GM12873 (cell line): ENCODE data around the gene PPP2R3B.

ENCODE experiments used
- TF ChIP-seq, protein P1 (sequence below): IDR thresholded peaks from 2 replicates; pipeline ENCODE4 v1.5.1; 2012; ENCODE audit warnings: low read depth, mild to moderate bottlenecking, moderate library complexity, low read length, control low read depth; ENCODE audit not compliant: insufficient read depth; ENCODE audit errors: missing control alignments

Gene PPP2R3B

DNA sequence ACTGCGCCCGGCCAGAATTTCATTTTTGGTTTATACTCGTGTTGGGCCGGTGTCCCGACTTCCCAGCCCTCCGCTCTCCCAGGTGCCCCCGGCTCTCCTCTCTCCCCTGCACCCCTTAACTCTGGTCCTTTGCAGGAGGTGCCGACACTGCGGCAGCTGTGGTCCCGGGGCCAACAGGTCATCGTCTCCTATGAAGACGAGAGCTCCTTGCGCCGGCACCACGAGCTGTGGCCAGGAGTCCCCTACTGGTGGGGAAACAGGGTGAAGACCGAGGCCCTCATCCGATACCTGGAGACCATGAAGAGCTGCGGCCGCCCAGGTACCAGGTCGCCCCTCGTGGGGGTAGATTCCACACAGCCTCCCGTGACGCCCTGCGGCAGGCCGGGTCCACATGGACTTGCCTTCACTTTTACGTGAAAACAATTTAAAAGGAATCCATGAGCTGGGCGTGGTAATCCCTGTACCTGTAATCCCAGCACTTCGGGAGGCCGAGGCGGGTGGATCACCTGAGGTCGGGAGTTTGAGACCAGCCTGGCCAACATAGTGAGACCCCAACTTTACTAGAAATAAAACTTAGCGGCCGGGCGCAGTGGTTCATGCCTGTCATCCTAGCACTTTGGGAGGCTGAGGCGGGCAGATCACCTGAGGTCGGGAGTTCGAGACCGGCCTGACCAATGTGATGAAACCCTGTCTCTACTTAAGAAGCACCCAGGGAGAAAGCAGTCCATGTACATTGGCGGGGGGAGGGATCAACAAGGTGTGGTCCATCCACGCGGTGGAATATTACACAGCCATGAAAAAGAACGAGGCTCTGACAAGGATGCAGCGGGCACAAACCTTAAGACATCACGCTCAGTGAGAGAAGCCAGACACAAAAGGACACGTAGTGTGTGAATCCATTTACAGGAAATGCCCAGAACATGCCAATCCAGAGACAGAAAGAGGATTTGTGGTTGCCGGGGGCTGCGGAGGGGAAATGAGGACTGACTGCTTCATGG lies 93.5 kb downstream of the PPP2R3B start:
- TF ChIP-seq, protein P1, sequence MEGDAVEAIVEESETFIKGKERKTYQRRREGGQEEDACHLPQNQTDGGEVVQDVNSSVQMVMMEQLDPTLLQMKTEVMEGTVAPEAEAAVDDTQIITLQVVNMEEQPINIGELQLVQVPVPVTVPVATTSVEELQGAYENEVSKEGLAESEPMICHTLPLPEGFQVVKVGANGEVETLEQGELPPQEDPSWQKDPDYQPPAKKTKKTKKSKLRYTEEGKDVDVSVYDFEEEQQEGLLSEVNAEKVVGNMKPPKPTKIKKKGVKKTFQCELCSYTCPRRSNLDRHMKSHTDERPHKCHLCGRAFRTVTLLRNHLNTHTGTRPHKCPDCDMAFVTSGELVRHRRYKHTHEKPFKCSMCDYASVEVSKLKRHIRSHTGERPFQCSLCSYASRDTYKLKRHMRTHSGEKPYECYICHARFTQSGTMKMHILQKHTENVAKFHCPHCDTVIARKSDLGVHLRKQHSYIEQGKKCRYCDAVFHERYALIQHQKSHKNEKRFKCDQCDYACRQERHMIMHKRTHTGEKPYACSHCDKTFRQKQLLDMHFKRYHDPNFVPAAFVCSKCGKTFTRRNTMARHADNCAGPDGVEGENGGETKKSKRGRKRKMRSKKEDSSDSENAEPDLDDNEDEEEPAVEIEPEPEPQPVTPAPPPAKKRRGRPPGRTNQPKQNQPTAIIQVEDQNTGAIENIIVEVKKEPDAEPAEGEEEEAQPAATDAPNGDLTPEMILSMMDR = no peak

DNA sequence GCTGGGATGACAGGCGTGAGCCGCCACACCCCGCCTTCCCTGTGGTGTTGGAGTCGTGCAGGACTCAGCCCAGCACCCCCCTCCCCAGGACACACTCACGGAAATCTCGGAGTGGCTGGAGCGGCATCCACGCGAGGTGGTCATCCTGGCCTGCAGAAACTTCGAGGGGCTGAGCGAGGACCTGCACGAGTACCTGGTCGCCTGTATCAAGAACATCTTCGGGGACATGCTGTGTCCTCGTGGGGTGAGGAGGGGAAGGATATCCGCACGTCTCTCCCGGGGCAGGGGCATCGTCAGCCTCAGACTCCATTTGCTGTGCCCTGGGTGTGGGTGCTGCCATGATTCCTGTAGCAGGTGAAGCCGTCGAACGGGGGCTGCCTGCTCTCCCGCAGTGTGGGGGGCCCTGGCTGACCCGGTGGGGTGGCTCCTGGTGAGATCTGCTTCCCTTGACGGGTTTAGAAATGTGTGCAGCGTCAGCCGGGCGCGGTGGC lies 95.3 kb downstream of the PPP2R3B start:
- TF ChIP-seq, protein P1 = no peak

DNA sequence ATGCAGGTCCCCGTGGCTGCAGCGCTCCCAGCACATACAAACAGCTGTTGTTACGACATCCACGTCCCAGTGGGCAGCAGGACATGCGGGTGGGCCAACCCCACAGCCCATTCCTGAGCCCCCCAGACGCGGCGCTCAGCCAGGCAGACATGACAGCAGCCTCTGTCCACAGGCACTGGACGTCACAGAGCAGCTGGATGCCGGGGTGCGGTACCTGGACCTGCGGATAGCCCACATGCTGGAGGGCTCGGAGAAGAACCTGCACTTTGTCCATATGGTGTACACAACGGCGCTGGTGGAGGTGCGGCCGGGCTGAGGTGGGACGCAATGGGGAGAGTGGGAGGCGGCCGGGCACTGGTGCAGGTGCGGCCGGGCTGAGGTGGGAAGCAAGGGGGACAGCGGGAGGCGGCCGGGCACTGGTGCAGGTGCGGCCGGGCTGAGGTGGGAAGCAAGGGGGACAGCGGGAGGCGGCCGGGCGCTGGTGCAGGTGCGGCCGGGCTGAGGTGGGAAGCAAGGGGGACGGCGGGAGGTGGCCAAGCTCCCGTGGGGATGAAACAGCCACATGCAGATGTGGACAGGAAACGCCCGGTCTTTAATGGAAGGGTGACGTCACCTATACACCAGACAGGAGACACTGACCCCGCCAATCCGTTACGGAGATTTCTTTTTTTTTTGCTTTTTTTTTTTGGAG lies 96.1 kb downstream of the PPP2R3B start:
- TF ChIP-seq, protein P1 = no peak

DNA sequence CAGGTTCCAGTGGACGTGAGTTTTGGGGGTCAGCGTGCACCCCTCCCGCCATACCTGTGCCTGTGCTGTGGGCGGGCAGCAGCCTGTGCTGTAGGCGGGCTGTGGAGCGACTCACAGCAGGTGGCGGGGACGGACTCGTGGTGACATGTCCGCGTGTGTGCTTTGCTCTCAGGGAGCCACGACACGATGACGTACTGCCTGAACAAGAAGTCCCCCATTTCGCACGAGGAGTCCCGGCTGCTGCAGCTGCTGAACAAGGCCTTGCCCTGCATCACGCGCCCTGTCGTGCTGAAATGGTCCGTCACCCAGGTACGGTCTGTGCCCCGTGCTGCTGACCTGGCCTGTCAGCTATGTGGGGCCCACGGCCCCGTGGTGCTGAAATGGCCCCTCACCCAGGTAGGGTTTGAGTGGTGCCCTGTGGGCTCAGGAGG lies 98.1 kb downstream of the PPP2R3B start:
- TF ChIP-seq, protein P1 = no peak

DNA sequence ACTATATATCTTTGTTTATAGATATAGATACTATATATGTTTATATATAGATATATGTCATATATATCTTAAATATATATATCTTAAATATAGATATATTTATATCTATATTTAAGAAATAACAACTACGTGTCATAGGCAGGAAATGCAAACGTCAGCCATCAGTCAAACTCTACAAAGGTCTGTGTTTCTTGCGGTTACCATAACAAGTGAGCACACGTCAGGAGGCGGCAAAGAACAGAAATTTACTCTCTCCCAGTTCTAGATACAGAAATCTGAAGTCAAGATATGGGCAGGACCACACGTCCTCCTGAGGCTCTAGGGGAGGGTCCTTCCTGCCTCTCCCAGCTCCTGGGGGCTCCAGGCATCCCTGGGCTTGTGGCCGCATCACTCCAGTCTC lies 99.0 kb downstream of the PPP2R3B start:
- TF ChIP-seq, protein P1 = no peak

DNA sequence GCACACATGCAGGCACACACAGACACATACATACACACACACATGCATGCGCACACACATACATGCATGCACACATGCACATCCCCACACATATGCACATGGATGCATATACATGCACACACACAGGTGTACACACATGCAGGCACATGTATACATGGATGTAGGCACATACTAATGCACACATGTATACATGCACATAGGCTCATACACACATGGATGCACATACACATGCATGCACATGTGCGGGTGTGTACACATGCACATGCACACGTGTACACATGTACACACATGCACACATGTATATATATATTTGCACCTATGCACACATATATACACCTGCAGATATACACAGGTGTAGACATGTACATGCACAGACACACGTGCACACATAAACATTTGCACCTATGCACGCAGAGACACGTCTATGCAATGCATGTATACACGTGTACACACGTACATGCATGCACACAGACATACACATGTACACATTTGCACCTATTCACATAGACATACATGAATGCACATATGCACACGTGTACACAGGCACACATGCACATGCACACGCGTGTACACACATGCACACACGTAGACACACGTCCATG lies 101.5 kb downstream of the PPP2R3B start:
- TF ChIP-seq, protein P1 = no peak
